Esophagus muscularis mucosa (tissue), 4 donors: ENCODE measurements around the gene MICAL3.

Experiments
- CTCF ChIP-seq, 3 experiments: fragments of 200-600 bp in 2 of 3; fragments of 450-650 bp in 1 of 3; sonication (generic) in 2 of 3; IDR thresholded peaks; one replicate each; pipeline ENCODE4 v1.5.1; 2017 to 2019; ENCODE audit warnings: antibody characterized with exemption in 3 of 3, mild to moderate bottlenecking in 2 of 3, moderate library complexity in 1 of 3
- EP300 ChIP-seq: sonication (generic); formaldehyde crosslinking; IDR thresholded peaks from one replicate; pipeline ENCODE4 v1.6.1; 2017; ENCODE audit warnings: antibody characterized with exemption
- POLR2A ChIP-seq: fragments of 450-650 bp; IDR thresholded peaks from one replicate; pipeline ENCODE4 v1.6.1; 2017; ENCODE audit warnings: antibody characterized with exemption, moderate library complexity, mild to moderate bottlenecking, low read depth

GRCh38 chr22:18024956-18025720, 777 bp upstream of the MICAL3 start:
- TF ChIP-seq POLR2A (no peak), EP300 (no peak), CTCF (IDR thresholded peaks at IDR 0.05) (no peak)
